Activated CD4-positive, alpha-beta T cell treated with anti-CD3 and anti-CD28 coated beads, Interleukin-2, amount 50 U/mL, for 16 hours (primary cell): ENCODE results near the gene CXCR6.

Experiments used
- DNase-seq: peaks from one replicate; pipeline ENCODE4 v3.0.0-alpha.2; 2020

CXCR6 gene

DNA sequence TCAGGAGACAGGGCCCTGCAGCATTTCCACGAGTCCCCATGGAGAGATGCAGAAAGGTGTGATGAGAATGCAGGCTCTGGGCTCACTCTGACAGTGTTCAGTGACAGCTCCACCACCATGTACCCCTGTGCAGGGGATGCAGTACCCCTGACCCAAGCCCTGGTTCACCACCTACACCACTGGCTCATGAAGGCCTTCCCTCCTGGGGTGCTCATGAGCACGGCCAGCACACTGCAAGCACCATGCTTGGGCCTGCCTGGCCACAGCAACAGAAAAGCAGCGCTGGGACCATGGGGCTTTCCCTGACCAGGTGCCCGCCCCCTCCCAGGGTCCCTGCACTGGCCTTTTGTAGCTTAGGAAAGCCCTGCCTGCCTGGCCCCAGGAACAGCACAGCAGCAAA lies 6.2 kb downstream of the CXCR6 start:
- DNase-seq, result no peak

DNA sequence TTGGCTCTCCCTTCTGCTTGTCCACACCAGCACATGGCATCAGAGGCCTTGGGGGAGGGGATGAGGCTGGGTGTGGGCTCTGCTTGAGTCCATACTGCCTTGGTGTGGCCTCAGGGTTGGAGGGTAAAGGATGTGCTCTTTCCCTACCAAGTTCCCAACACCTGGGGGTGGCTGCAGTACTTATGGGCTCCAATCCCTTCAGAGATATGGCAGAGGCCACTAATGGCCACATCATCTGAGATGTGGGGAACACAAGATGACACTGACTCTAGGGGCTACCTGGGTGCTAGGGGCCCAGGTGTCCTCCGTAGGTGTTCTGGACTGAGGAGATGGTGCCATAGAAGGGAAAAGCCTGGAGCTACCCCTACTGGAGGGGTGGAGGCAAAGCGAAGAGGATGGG lies 6.9 kb downstream of the CXCR6 start:
- no peak for DNase-seq

DNA sequence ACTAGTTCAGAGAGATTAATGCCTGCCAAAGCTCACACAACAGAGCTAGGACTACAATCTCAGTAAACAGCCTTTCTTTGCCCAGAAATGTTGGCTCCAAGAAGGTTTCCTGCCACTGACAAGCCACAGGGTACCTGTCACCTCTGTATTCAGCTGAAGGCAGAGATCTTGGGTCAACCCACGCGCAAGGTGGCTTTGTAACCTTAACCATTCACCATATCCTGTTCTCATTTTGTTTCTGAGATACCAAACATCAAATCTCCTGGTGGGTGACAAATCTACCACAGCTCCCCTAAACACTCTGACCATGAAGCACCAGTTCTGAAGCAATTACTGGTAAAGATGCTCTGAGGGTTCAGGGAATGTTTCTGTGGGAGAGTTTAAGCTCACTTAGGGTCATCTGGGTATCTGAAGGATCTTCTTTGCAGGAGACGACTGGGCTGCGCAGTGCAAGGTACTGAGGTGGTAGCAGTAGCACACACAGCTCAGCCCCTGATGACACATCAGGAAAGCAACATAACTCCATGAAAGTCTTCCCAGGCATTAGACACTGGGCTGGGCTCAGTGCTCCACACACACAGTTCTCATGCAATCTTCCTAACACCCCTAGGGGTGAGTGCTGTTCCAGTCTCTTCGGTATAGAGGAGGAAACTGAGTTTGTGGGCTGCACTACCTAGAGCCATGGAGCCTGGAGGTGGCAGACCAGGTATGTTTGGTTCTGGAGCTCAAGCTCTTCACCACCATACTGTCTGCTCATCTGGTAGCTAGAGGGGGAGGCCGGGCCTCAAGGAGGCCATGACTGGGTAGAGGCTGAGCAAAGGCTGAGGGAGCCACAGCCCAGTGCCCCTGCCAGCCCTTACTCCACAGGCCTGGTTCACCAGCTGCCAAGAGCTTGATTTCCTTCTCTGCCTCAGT lies 7.7 kb downstream of the CXCR6 start:
- peak; percentile 65 for DNase-seq

DNA sequence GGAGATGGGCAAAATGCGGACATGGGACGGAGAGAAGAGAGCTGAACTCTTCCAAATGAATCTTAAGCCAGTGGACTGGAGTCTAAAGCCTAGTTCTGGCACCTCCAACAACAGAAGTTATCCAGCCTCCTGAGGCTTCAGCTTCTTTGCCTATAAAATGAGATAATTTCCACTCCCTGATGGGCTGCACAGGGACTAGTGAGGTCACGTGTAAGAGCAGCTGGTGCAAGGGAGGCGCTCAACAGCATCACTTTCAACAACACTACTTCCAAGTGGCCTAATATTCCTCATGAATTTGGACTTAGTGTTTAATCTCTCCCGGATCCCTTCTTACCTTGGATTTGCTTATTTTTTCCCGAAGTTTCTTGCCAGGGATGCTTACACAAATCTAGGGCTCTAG lies 8.7 kb downstream of the CXCR6 start:
- no peak for DNase-seq

DNA sequence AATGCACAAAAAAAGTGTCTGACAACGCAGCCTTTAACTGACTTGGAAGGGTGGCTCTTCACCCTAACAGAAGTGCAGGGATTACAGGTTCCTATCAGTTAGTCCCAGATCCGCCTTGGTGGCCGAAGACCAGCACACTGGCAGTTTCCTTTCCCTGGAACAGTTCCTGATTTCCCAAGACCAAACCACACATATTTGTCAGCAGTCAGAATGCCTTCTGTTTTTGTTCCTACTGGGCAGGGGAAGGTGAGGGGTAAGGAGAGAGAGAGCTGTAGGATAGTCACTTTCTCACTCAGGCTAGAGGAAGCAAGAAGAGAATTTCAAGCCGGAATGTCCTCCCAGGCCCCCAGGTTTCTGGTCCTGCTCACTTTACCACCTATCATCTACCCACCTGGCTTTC lies 9.2 kb downstream of the CXCR6 start:
- DNase-seq, result no peak

DNA sequence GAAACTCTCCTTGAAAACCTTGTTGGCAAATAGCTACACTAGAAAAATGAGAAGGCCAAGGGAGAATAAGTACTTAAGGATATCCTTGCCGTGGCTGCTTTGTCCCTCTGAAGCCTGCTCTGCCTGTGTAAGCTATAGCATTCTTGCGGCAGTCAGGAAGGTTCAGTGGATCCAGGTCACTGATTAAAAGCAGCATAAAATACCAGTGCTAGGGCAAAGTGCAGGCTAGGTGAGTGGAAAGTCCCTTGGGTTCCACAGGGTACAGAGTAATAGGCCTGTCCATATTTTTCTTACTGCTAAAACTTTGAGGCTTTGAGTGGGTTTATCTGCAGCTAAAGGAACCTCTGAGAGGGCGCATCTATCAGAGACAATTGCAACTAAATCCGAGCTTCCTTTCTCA lies 10.3 kb downstream of the CXCR6 start:
- DNase-seq, result no peak

DNA sequence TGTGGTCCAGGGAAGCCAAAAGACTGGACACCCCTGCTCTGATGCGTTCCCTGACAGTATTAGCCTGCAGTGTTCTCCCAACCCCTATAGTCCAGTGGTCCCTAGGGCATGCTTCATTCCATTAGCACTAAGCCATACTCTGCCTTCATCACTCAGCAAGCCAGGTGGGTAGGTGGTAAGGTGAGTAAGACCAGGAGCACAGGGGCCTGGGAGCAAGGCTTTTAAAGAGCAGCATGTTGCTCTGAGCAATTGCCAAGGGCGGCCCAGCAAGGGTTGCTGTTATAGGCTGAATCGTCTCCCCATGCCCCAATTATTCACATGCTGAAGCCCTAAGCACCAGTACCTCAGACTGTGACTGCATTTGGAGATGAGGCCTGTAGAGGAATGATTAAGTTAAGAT lies 11.0 kb downstream of the CXCR6 start:
- DNase-seq, result no peak

DNA sequence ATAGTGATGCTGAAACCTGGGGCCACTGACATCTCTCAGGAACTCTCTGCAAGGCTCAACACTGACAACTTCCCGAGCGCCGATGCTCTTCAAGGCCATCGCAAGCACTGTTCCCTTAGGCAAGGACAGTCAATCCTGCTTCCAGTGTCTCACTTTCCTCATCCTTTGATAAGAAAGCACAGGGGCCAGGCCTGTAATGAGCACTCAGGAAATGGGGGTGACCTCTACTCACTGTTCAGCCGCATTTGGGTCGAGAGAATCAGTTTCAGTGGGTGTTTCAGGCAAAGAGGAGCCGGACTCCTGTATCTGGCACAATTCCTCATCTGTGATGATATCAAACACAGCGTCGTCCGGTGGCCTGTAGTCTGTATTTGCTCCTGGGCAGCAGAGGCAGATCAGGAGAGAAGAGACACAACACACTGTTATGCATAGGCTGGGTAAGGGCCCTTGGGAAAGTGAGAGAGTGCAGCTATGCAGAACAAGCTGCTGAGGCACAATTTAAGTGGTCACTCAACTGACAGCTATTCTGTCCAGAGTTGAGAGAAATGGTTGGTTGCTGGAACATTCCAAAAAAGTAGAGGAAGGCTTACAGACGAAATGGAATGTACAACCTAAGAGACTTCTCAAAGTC lies 11.9 kb downstream of the CXCR6 start:
- no peak for DNase-seq

DNA sequence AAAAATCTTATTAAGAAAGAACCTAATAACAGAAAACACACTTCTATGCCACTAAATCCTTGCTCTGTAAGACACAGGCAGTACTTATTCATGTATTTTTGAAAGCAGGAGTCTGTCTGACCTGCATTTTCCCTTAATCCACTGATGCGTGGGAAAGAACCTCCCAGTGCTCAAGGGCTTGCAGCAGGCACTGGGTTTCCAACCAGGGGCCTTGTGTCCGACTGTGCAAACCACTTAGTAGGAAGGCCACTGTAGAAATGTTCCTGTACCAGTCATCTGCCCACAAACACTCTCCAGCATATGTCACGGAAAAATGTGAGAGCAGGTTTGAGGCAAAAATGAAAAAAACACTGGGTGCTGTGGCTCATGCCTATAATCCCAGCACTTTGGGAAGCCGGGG lies 12.4 kb downstream of the CXCR6 start:
- DNase-seq, result no peak

DNA sequence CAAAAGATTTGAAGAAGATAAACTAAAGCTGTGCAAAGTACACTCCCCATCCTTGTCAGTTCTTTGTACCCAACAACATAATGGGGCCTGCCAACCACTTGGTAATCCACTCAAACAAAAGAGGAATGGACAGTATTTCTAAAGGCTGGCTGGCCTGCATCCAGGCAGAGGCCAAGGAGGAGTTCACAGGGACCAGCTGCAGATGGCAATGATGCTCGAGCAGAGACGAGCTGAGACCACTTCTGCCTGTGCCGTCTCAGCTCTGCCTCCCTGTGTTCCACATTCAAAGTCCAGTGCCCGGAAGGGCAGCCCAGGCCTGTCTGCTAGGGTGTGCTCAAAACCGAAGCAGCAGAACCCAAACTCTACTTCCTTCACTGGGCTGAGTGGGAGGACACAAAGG lies 14.3 kb downstream of the CXCR6 start:
- no peak for DNase-seq

DNA sequence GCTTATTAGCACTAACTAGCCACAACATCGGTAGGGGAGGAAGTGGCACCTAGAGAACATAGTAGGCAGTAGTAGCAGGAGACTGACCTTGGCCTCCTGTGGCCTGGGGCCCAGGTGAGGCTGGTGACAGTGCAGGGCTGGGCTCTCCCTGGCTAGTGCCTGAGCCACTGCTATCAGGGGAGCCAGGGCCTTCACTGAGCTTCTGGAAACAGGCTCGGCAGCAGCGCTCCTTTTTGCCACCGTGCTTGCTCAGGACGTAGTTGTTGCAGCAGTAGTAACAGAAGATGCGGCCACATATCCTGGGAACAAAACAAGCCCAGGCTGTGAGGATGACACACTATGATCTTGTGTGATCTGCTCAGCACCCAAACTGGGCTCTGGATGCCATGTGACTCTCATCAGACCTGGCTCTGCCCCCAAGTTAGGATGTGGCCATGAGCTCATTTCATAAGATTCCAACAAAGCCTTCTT lies 15.1 kb downstream of the CXCR6 start:
- no peak for DNase-seq

DNA sequence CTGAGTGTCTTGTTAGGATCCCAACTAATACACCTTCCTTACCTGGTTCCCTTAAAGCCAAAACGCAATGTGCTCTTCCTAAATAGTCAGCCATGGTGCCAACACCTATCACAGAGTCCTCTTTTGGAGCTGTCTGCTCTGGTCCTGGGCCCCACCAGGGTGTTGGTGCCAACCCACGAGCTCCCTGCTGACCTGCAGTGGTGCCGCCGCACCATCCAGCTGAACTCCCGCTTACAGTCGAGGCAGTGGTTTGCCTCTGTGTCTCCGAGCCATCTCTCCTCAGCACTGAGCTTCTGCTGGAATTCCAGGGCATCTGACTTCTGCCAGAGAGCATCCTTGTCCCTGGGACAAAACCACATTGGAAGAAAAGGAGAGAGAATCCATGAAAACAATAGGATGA lies 15.9 kb downstream of the CXCR6 start:
- DNase-seq, result no peak

DNA sequence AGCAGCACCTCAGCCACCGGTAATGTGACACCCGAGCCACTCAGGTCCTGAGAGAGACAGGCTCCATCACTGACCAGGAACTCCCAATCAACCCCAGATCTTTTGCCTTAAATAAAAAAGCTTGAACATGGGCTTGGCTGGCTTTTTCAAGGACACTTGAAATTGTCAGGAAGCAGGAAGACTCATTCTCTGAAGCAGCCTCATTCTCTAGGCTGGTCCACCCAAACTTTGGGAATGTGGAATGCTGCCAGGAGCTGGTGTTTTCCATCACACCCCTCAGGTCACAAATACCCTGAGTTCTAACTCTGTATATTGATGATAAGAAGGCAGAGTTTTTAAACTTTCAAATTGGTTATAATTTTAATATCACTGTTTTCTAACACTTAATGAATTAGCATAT lies 17.0 kb downstream of the CXCR6 start:
- DNase-seq, result no peak

DNA sequence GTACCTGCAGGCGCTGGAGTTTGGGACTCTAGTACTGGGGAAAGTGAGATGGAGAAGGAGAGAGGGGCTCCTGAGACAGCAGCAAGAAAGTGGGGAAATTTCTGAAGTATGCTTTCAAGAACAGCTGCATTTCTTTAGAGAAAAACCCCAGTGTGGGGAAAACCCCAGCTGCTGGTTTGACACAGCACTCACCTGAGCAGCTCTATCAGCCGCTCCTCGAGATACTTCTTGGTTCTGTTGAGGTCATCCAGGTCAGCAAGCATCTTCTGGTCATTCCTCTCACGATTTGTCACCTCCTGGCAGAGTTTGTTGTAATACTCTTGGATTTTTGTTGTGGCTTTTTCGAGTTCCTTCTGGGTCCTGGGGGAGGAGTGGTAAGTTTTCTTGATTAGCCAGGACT lies 18.8 kb downstream of the CXCR6 start:
- peak; percentile 64 for DNase-seq

DNA sequence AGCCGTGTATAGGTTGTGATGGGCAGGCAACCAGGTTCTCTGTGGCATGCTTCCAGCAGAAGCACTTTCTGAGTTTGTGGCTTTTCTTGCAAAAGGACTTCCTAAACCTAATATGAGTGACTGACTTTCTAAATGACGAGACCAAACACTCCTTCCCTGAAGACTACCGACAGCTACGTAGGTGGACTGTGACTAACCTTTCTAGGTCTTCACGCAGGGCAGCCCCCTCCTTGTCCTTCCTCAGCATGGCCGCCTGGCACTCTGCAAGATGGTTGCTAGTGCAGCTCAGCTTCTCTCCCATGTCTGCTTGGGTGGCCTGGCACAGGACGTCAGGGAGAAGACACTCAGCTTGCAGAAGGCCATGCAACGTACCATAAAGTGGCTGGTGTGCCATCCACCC lies 20.9 kb downstream of the CXCR6 start:
- DNase-seq, result peak; percentile 90

DNA sequence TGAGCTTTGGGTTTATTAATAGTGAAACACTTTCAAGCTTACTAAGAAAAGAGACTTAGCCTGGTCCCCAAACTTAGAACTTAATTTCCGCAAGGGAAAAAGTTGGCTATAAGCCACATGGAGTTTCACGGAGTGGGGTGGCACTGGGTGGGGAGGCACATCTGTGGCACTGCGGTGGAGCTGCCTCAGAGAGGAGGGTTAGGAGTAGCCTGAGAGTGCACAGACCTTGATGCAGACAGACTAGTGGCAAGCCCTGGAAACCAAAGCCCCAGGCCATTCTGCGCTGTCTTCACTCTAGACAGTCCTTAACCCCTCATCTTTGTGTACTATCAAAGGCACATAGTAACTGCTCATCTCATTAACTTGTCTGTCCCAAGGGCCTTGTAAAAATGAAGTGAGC lies 22.0 kb downstream of the CXCR6 start:
- peak; percentile 56 for DNase-seq

DNA sequence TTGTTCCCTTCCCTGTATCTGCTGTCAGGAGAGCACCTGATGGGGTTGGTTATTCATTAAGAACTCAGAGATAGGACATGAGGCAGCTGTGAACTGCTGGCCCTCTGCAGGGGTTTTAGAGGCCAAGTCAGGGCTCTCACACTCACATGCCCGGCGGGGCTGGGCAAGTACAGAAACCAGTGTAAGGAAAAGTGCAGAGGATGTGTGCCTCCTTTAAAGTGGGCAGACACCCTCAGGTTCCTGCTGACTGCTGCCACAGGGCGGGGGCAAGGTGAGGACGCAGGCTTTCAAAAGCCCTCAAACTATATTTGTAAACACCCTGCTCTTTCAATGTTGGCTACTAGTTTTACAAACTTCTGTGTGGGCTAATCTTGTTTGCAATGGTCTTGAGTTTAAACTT lies 22.4 kb downstream of the CXCR6 start:
- DNase-seq, result no peak

DNA sequence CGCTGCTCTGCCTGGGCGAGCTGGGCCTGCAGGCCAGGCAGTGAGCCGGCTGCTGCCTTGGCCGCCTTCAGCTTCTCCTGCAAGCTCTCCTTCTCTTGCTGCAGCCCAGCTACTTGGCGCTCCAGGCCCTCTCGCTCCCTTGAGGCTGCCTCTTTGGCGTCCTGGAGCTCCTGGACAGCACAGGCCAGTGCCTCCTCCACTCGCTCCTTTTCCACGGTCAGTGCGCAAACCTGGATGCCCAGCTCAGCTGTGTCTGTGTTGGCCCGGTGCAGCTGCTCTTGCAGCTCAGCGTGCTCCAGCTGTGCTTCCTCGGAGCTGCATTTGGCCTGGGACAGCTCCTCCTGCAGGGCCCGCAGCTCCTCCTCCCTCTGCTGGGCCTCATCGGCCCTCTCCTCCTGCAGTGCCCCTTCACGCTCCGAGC lies 23.1 kb downstream of the CXCR6 start:
- no peak for DNase-seq

DNA sequence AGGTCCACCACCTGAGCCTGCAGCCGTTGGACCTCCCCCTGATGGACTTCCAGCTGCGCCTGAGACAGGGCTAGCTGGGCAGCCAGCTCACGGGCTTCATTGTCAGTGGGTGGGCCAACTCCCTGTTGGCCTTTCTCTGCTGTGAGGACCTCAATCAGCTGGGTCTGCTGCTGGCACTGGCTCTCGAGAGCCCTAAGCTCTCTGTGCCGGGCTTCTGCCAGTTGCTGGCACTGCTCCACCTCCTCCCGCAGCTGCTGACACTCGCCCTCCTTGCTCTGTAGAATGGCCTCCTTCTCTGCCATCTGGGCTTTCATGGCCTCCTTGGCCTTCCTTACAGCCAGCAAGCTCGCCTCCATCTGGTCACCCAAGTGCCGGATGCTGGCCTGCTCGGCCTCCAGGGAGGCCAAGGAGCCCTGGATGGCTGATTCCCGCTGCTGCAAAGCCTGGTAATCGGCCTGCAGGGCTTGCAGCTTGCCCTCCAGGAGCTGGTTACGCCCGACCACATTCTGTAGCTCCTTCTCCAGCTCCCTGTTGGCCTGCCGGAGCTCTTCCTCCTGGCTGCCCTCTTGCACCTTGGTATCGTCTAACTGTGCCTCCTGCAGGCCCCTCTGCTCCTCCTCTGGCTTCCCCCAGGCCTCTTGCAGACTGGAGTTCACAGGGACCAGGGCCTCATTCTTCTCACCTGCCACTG lies 23.8 kb downstream of the CXCR6 start:
- DNase-seq, result no peak

DNA sequence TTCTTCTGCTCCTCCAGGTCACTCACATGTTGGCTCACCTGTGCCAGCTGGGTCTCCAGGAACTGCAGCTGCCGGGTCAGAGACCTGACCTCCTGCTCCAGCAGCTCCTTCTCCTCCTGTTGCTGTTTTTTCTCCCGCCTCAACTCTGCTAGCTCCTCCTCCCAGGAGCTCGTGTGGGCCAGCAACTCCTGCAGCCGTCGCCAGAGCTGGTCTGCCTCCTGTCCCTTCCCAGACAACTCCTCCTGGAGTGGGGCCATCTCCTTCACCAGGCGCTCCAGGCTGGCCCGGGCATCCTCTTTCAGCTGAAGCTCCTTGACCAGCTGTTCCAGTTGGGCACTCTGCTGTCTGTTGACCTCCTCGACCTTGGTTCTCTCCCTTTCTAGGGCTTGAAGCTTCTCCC lies 24.5 kb downstream of the CXCR6 start:
- no peak for DNase-seq

DNA sequence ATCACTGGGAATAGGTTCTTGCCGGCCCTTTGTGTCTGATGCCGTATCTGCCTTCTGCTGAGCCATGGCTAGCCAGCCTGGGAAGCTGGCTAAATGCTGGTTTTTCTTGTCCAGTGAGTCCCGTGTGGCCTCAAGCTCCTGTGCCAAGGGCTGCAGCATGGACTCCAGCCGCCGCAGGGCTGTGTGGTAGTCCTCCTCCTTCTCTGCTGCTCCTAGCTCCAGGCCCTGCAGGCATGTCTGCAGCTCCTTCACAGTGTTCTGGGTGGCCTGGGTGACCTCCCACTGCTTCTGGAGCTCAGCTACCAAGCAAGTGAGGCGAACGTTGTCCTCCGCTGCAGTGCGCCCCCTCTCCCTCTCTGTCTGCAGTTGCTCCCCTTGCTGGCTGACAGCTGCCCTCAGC lies 24.9 kb downstream of the CXCR6 start:
- DNase-seq, result no peak

DNA sequence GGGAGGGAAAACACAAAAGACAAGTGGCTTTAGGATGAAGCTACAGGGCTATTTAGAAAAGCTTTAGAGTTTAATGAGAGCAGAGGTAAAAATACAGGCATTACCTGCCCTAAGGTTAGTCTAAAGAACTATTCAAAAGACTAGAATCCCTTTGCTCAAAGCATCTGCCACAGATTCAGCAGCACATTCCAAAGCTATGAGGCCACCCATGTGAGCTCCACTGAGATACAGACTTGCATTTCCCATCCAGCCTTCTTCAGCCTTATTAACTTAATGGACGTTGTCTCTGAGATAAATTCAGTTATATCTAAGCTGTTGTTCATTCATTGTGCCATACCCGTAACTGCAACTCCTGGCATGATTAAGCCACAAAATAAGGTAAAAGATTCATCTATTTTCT lies 25.4 kb downstream of the CXCR6 start:
- no peak for DNase-seq

DNA sequence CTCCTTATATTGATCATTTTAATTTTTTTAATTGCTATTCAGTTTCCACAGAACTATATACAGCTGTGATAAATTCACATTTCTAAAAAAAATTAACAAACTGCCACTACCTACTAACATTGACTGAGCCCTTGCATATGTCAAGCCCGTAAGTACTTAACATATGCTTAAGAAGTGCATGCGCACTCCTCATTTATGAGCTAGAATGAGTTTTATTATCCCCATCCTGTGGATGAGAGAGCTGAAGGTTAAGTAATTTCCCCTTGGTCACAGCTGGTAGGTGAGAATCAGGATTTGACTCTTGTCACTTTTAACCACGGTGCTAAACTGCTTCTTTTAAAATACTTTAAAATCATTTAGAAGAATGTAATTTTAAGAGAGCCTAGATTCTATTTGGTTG lies 25.9 kb downstream of the CXCR6 start:
- no peak for DNase-seq

DNA sequence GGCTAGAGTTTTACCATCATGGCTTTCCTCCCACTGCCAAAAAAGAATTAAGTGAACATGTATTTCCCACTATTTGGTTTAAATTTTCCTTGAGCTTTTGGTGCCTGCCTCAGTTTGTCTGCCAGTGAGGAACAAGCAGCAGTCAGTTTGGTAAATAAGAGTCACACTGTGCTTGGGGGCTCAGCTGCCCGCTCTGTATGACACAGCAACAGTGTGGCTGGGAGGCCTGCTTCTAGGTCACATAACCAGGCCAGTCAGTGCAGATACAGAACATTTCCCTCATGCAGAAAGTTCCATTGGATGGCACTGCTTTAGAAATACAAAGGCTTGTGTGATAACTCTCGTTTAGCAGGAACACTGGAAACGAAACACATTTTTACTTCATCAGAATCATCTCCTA lies 26.7 kb downstream of the CXCR6 start:
- no peak for DNase-seq
